Measurements from ENCODE around the gene EDEM2.

GRCh38 chr20:35131934-35132333 lies 15.2 kb downstream of the EDEM2 start:
- no peak for TF ChIP-seq CEBPB (IDR thresholded peaks at IDR 0.05)
- TF ChIP-seq REST (IDR thresholded peaks at IDR 0.05; ENCODE audit: low read depth), result no peak
- TF ChIP-seq RAD21 (IDR thresholded peaks at IDR 0.05; ENCODE audit: low read depth), result no peak
- TF ChIP-seq TAF1 (IDR thresholded peaks at IDR 0.05; ENCODE audit: low read depth), result no peak
- no peak for TF ChIP-seq FOXM1 (IDR thresholded peaks at IDR 0.05; ENCODE audit: borderline replicate concordance, low read depth)
- TF ChIP-seq YY1 (IDR thresholded peaks at IDR 0.05; ENCODE audit: low read depth), result no peak
- no peak for TF ChIP-seq NFIC (IDR thresholded peaks at IDR 0.05)
- TF ChIP-seq TCF12 (IDR thresholded peaks at IDR 0.05; ENCODE audit: low read depth), result no peak
- no peak for TF ChIP-seq CREB1 (IDR thresholded peaks at IDR 0.05; ENCODE audit: low read depth)
- no peak for TF ChIP-seq MAX (IDR thresholded peaks at IDR 0.05)
